Loucy (cell line): ENCODE data around the gene VPS8.

Experiments
- EZH2phosphoT487 ChIP-seq: fragments of 200-600 bp; IDR thresholded peaks from 2 replicates; pipeline ENCODE4 v1.6.1; 2018; ENCODE audit warnings: antibody characterized with exemption, mild to moderate bottlenecking, moderate library complexity, borderline replicate concordance
- TF ChIP-seq, protein P1 (sequence below): fragments of 200-600 bp; sonication (generic); conservative IDR thresholded peaks from 2 replicates; pipeline ENCODE4 v1.5.1; 2014; ENCODE audit warnings: mild to moderate bottlenecking, antibody characterized with exemption, low read length

DNA sequence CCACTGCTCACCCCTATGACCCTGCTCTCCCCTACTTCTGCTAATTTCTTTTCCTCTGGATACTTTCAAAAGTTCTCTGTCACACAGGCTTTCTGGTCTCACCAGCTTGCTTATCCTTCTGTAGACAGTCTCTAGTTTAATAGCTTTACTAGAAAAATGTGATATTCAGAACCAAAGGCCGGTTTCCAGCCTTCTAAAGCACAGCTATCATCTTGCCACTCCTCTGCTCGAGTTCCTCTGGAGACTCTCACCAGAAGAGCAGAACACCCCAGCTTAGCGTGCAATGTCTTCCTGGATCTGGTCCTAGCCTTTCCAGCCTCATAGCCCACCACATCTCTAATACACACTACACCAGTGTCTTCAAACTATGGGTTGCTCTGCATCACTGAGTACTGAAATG lies 1.8 kb upstream of the VPS8 start:
- TF ChIP-seq, protein P1, sequence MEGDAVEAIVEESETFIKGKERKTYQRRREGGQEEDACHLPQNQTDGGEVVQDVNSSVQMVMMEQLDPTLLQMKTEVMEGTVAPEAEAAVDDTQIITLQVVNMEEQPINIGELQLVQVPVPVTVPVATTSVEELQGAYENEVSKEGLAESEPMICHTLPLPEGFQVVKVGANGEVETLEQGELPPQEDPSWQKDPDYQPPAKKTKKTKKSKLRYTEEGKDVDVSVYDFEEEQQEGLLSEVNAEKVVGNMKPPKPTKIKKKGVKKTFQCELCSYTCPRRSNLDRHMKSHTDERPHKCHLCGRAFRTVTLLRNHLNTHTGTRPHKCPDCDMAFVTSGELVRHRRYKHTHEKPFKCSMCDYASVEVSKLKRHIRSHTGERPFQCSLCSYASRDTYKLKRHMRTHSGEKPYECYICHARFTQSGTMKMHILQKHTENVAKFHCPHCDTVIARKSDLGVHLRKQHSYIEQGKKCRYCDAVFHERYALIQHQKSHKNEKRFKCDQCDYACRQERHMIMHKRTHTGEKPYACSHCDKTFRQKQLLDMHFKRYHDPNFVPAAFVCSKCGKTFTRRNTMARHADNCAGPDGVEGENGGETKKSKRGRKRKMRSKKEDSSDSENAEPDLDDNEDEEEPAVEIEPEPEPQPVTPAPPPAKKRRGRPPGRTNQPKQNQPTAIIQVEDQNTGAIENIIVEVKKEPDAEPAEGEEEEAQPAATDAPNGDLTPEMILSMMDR, result no peak
- TF ChIP-seq EZH2phosphoT487, result no peak
